ENCODE results near the gene ENO3.

DNA sequence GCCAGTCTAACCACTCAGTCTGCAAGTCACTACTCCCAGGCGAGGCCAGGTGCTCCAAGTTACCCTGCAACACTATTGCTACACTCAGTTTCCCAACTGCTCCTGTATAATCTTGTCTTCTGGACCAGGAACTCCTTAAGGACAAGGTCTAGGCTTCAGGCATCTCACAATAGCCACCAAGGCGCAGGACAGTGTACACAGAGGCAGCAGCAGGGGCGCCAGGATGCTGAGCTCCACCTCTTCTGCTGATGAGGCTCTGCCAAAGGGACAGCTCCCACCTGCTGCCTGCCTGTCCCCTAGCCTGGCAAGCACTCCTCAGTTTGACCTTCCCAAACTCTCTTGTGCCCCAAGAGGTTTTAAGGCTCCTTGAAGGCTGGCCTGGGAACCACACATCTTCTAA lies 14.5 kb upstream of the ENO3 start:
- TF ChIP-seq POLR2A (IDR thresholded peaks at IDR 0.05) (no peak), CTCF (IDR thresholded peaks at IDR 0.05 in 4 of 5, conservative IDR thresholded peaks at IDR 0.05 in 1 of 5) (no peak)

Measured in gastrocnemius medialis (tissue), 4 donors.